GM10266 (cell line): ENCODE results near the gene SNX32.

Experiments
- DNase-seq: peaks from one replicate; pipeline ENCODE4 v3.0.0; 2012; ENCODE audit errors: extremely low spot score
- TF ChIP-seq, protein P1 (sequence below): IDR thresholded peaks from 2 replicates; pipeline ENCODE4 v1.5.1; 2012; ENCODE audit warnings: mild to moderate bottlenecking, low read depth; ENCODE audit not compliant: control insufficient read depth, insufficient read depth; ENCODE audit errors: missing control alignments

SNX32 gene

DNA sequence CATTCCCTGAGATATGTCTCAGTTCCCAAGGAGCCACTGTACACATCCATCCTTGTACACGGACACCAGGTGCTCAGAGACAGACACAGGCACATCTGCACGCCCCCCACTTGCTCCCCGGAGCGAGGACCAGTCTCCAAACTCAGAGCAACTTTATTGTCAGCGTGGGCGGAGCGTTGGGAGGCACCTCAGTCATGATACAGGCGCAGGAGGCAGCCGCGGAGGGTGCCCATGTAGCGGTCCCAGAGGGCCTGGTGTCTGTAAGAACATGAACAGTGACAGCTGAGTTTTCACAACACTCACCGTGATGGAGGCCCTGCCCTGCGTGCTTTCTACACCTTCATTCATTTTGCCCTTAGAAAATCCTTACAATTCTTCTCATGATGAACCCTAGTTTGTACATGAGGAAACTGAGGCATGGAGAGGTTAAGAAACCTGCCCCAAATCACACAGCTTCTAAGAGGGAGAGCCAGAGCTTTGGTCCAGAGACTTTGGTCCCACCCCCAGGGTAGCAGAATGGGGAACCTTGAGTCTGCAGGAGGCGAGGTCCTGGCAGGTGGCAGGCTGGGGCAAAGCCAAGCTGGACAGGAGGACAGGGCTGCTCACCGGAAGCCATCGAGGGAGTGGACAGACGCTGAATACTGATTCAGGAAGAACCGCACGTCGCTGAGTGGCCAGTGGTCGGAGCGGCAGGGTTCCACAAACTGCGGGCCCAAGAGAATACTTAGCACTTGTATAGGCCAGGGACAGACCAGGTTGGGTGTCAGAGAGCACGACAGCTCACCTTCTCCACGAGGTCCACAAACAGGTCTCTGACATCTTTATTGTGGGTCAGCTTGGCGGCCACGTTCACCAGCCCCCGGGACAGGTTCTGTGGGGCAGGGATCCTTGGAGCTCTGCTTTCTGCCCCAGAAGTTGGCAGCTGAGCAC is 50.3 kb downstream of the SNX32 start:
- TF ChIP-seq, protein P1, sequence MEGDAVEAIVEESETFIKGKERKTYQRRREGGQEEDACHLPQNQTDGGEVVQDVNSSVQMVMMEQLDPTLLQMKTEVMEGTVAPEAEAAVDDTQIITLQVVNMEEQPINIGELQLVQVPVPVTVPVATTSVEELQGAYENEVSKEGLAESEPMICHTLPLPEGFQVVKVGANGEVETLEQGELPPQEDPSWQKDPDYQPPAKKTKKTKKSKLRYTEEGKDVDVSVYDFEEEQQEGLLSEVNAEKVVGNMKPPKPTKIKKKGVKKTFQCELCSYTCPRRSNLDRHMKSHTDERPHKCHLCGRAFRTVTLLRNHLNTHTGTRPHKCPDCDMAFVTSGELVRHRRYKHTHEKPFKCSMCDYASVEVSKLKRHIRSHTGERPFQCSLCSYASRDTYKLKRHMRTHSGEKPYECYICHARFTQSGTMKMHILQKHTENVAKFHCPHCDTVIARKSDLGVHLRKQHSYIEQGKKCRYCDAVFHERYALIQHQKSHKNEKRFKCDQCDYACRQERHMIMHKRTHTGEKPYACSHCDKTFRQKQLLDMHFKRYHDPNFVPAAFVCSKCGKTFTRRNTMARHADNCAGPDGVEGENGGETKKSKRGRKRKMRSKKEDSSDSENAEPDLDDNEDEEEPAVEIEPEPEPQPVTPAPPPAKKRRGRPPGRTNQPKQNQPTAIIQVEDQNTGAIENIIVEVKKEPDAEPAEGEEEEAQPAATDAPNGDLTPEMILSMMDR = no peak

DNA sequence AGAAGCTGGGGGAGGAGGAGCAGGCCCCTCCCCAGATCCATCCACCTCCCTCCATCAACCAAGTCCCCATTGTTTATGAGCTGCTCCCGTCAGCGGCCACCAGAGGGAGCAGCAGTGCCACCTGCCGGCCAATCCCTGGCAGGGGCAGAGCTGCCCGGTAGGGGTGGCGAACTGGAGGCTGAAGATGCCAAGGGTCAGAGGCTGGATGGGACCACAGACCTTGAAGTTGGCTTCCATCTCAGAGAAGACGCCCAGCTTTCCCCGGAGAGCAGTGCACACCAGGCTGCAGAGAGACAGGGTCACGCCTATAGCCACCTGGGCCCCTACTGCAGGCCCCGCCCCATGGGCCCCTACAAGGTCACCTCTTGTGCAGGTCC is 50.9 kb downstream of the SNX32 start:
- peak; percentile 85 for DNase-seq

More for the DNA sequence above, 50.3 kb downstream of the SNX32 start:
- DNase-seq = no peak

DNA sequence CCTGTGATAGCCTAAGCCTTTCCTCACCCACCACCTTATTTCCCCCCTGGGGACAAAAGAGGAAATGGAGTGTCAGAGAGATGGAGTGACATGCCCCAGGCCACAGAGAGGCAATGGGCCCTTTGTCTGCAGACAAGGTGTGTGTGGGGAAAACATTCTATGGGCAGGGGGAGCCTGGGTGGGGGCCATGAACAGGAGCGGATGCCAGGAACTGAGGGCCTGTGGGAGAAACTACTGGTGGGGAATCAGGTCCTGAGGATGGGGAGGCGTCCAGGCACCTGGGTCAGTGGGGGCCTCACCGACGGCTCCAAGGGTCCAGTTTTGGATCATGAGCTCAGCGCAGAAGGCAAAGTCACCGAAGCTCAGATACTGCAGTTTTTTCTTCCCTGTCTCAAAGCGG is 51.5 kb downstream of the SNX32 start:
- no peak for DNase-seq
- TF ChIP-seq, protein P1 = no peak

More for the DNA sequence above, 50.9 kb downstream of the SNX32 start:
- TF ChIP-seq, protein P1 = peak; percentile 100

GRCh38 chr11:65885808-65886536 is 52.2 kb downstream of the SNX32 start:
- no peak for DNase-seq
- TF ChIP-seq, protein P1 = no peak

GRCh38 chr11:65886826-65887722 is 53.3 kb downstream of the SNX32 start:
- DNase-seq = no peak
- TF ChIP-seq, protein P1 = no peak

DNA sequence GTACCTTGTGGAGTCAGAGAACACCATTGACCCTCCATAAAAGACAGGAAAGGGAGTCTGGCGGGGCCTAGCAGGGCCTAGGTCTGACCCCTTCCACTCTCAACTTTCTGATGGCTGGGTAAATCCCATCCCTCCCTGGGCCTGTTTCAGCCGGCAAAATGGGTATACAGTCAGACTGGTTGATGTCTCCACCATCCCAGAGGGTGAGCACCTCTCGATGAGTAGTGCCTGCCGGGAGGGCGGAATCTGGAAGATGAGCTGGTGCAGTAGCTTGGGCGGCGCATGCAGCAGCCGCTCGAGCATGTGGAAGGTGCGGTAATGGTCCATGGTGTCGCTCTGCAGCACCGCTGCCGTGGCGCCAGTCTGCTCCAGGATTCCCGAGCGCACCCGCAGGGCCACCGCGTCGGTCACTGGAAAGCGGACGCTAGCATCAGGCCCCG is 54.0 kb downstream of the SNX32 start:
- TF ChIP-seq, protein P1 = no peak

More for the DNA sequence above, 54.0 kb downstream of the SNX32 start:
- no peak for DNase-seq
